Kidney tubule cell (primary cell): Measurements from ENCODE around the gene CNTN2.

ENCODE experiments used
- DNase-seq: peaks from one replicate; pipeline ENCODE4 v3.0.0-alpha.2; 2018; ENCODE audit warnings: low spot score

CNTN2 gene

GRCh38 chr1:205018381-205018780, 24.6 kb upstream of the CNTN2 start:
- no peak for DNase-seq

GRCh38 chr1:205020466-205020865, 22.5 kb upstream of the CNTN2 start:
- no peak for DNase-seq

GRCh38 chr1:205024679-205025078, 18.3 kb upstream of the CNTN2 start:
- no peak for DNase-seq

- no peak for DNase-seq
Observed at GRCh38 chr1:205025239-205025638, 17.8 kb upstream of the CNTN2 start.

- DNase-seq, result no peak
Observed at GRCh38 chr1:205026181-205026580, 16.8 kb upstream of the CNTN2 start.

- DNase-seq, result no peak
Observed at GRCh38 chr1:205028390-205028789, 14.6 kb upstream of the CNTN2 start.

GRCh38 chr1:205028924-205029323, 14.1 kb upstream of the CNTN2 start:
- no peak for DNase-seq

GRCh38 chr1:205030241-205030640, 12.8 kb upstream of the CNTN2 start:
- no peak for DNase-seq

- no peak for DNase-seq
Observed at GRCh38 chr1:205030896-205031295, 12.1 kb upstream of the CNTN2 start.

GRCh38 chr1:205032508-205032907, 10.5 kb upstream of the CNTN2 start:
- DNase-seq, result no peak

- no peak for DNase-seq
Observed at GRCh38 chr1:205037539-205037938, 5.5 kb upstream of the CNTN2 start.

GRCh38 chr1:205038132-205038786, 4.8 kb upstream of the CNTN2 start:
- no peak for DNase-seq

- no peak for DNase-seq
Observed at GRCh38 chr1:205041001-205041715, 1.9 kb upstream of the CNTN2 start.

GRCh38 chr1:205041998-205042910, 758 bp upstream of the CNTN2 start:
- DNase-seq, result no peak

- no peak for DNase-seq
Observed at GRCh38 chr1:205043866-205044265, 854 bp downstream of the CNTN2 start.

GRCh38 chr1:205044741-205045140, 1.7 kb downstream of the CNTN2 start:
- DNase-seq, result no peak

GRCh38 chr1:205045146-205045545, 2.1 kb downstream of the CNTN2 start:
- DNase-seq, result no peak

GRCh38 chr1:205046870-205047269, 3.9 kb downstream of the CNTN2 start:
- no peak for DNase-seq

GRCh38 chr1:205047764-205048231, 4.8 kb downstream of the CNTN2 start:
- DNase-seq, result no peak

- DNase-seq, result no peak
Observed at GRCh38 chr1:205048382-205048781, 5.4 kb downstream of the CNTN2 start.

- DNase-seq, result no peak
Observed at GRCh38 chr1:205049479-205049878, 6.5 kb downstream of the CNTN2 start.

- DNase-seq, result no peak
Observed at GRCh38 chr1:205052690-205053089, 9.7 kb downstream of the CNTN2 start.

- DNase-seq, result no peak
Observed at GRCh38 chr1:205053296-205053695, 10.3 kb downstream of the CNTN2 start.
